Caco-2 (cell line): ENCODE results near the gene DLX6. TPM values are rescaled to one million over a fixed set of nuclear protein-coding genes. Genes with fewer than 3 reads are reported as not detected.

Experiments used
- BruUV-seq: library from RNA; stranded (reverse); fragments of 400-500 nt; replicated peaks from 2 replicates; lab custom pipeline; 2021; lab: Mats Ljungman, UMichigan
- CTCF ChIA-PET: fragments of 300-600 bp; sonication (Branson Sonifier 250); formaldehyde crosslinking; loops from one replicate; lab custom pipeline; 2022; ENCODE audit warnings: antibody characterized with exemption; lab: Charles Lee
- POLR2A ChIA-PET: fragments of 300-600 bp; sonication (Branson Sonifier 250); formaldehyde crosslinking; loops from one replicate; lab custom pipeline; 2022; ENCODE audit warnings: antibody characterized with exemption; lab: Charles Lee
- DNase-seq, 2 experiments: peaks; one replicate each; pipeline versions ENCODE4 v3.0.0 to v3.0.0-alpha.2; 2020 to 2022
- H3K27me3 ChIP-seq: replicated peaks from 2 replicates; pipeline ENCODE4 v1.6.0; 2011; ENCODE audit warnings: low read length; ENCODE audit not compliant: control insufficient read depth, insufficient read depth
- H3K36me3 ChIP-seq: 2 replicates; pipeline ENCODE4 v1.5.1; 2011; ENCODE audit warnings: low read length; ENCODE audit not compliant: control insufficient read depth, insufficient read depth
- H3K4me1 ChIP-seq: fragments of 250-450 bp; sonication (Bioruptor Pico); 2 replicates; pipeline ENCODE4 v1.5.1; 2020; ENCODE audit warnings: mild to moderate bottlenecking
- H3K4me3 ChIP-seq: 2 replicates; pipeline ENCODE4 v1.5.1; 2011; ENCODE audit warnings: low read depth, mild to moderate bottlenecking, control low read depth, low read length
- H3K9me3 ChIP-seq: fragments of 250-450 bp; sonication (Bioruptor Pico); 2 replicates; pipeline ENCODE4 v1.5.1; 2020; ENCODE audit warnings: mild to moderate bottlenecking, moderate library complexity
- H3K27ac Mint-ChIP-seq: one replicate; pipeline ENCODE4 v1.8.0; 2022; ENCODE audit warnings: mixed read lengths; ENCODE audit not compliant: unreplicated experiment
- H3K27me3 Mint-ChIP-seq: one replicate; pipeline ENCODE4 v1.8.0; 2022; ENCODE audit warnings: mixed read lengths; ENCODE audit not compliant: insufficient read depth, unreplicated experiment
- H3K36me3 Mint-ChIP-seq: one replicate; pipeline ENCODE4 v1.8.0; 2022; ENCODE audit warnings: mild to moderate bottlenecking, mixed read lengths; ENCODE audit not compliant: insufficient read depth, unreplicated experiment
- H3K4me1 Mint-ChIP-seq: one replicate; pipeline ENCODE4 v1.8.0; 2022; ENCODE audit warnings: low read depth, mixed read lengths; ENCODE audit not compliant: unreplicated experiment
- H3K4me3 Mint-ChIP-seq: one replicate; pipeline ENCODE4 v1.8.0; 2022; ENCODE audit warnings: mild to moderate bottlenecking, moderate library complexity, mixed read lengths; ENCODE audit not compliant: unreplicated experiment
- H3K9me3 Mint-ChIP-seq: one replicate; pipeline ENCODE4 v1.8.0; 2022; ENCODE audit warnings: mixed read lengths; ENCODE audit not compliant: unreplicated experiment
- CTCF ChIP-seq, 2 experiments: fragments of 200-600 bp in 1 of 2; IDR thresholded peaks; 1 replicate in 1 of 2; 2 replicates in 1 of 2; pipeline versions ENCODE4 v1.5.1 to v1.8.0; 2011 to 2022; ENCODE audit warnings: antibody characterized with exemption in 1 of 2, control low read depth in 1 of 2, inconsistent platforms in 1 of 2, low read depth in 1 of 2, low read length in 1 of 2, mild to moderate bottlenecking in 1 of 2, moderate library complexity in 1 of 2; ENCODE audit not compliant: insufficient read depth in 1 of 2, severe bottlenecking in 1 of 2, unreplicated experiment in 1 of 2
- intact Hi-C: fragments of 100-400 bp; cut with micrococcal nuclease; formaldehyde crosslinking; loops from one replicate; pipeline ENCODE4 v1.10.0; 2022; ENCODE audit not compliant: unreplicated experiment
- total RNA-seq: library from RNA; stranded (reverse); gene quantifications from 2 replicates; pipeline ENCODE4 v1.2.3, GENCODE V29; 2022

The DLX6 gene
- total RNA-seq, 1 experiment from 2014 or later = 3.5 TPM

DNA sequence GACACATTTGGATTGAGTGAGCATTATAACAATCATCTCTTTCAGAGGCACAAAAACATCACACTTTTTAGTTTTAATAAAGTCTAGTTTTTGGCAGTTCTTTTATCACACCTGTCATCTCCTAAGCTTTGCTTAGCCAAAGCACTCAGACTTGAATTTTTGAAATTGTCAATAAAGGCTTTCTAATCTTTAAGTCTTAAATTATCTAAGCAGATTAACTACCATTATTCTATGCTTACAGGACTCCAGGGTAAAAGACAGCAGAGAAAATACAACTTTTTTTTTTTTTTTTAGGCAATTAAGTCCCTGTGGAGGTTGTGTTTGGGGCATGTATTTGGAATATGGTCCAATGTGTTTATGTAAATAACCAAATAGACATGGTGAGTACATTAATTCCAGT, 17.6 kb upstream of the DLX6 start:
- Mint-ChIP-seq H3K27me3 (no peaks in the 10 kb centered on the region), H3K36me3 (no peaks in the 10 kb centered on the region), H3K4me3 (no peak overlapping the region), H3K9me3 (no peaks in the 10 kb centered on the region), H3K4me1 (no peaks in the 10 kb centered on the region), H3K27ac (no peak overlapping the region)
- no peak for TF ChIP-seq CTCF (IDR thresholded peaks at IDR 0.05; ENCODE audit: insufficient read depth in 1 of 2, low read depth in 1 of 2, low read length in 1 of 2, severe bottlenecking in 1 of 2, unreplicated experiment in 1 of 2)
- intact Hi-C loops = no loop called here
- CTCF ChIA-PET = no interaction called here
- POLR2A ChIA-PET = no interaction called here
- Histone ChIP-seq H3K9me3 (no peaks in the 10 kb centered on the region), H3K27me3 (no peaks in the 10 kb centered on the region), H3K4me1 (no peaks in the 10 kb centered on the region), H3K4me3 (no peak overlapping the region), H3K36me3 (no peaks in the 10 kb centered on the region)
- no peak for DNase-seq
- no TSS peak for BruUV-seq

- H3K36me3 ChIP-seq = no peaks in the 10 kb centered on the region
- Mint-ChIP-seq H3K36me3 (no peaks in the 10 kb centered on the region), H3K9me3 (no peaks in the 10 kb centered on the region), H3K27me3 (no peaks in the 10 kb centered on the region), H3K4me3 (no peak overlapping the region), H3K4me1 (no peaks in the 10 kb centered on the region), H3K27ac (no peak overlapping the region)
- no peaks in the 10 kb centered on the region for H3K27me3 ChIP-seq
- H3K9me3 ChIP-seq = no peaks in the 10 kb centered on the region
- TF ChIP-seq CTCF (IDR thresholded peaks at IDR 0.05; ENCODE audit: insufficient read depth in 1 of 2, low read depth in 1 of 2, low read length in 1 of 2, severe bottlenecking in 1 of 2, unreplicated experiment in 1 of 2) = no peak
- no peak overlapping the region for H3K4me3 ChIP-seq
- intact Hi-C loops = no loop called here
- no TSS peak for BruUV-seq
- CTCF ChIA-PET = interaction anchor here (1.2 kb wide), 1 partner anchor 27 kb away, joined by 3 read pairs; no protein-coding TSS in a partner anchor
- POLR2A ChIA-PET = no interaction called here
- no peak for DNase-seq
- no peaks in the 10 kb centered on the region for H3K4me1 ChIP-seq
These were observed 16.0 kb upstream of the DLX6 start for GRCh38 chr7:96989241-96989858.

GRCh38 chr7:96989859-96990317, 15.5 kb upstream of the DLX6 start:
- no TSS peak for BruUV-seq
- TF ChIP-seq CTCF (IDR thresholded peaks at IDR 0.05; ENCODE audit: insufficient read depth in 1 of 2, low read depth in 1 of 2, low read length in 1 of 2, severe bottlenecking in 1 of 2, unreplicated experiment in 1 of 2) = no peak
- intact Hi-C loops = no loop called here
- Mint-ChIP-seq H3K27ac (no peak overlapping the region), H3K4me1 (no peaks in the 10 kb centered on the region), H3K36me3 (no peaks in the 10 kb centered on the region), H3K4me3 (no peak overlapping the region), H3K27me3 (no peaks in the 10 kb centered on the region), H3K9me3 (no peaks in the 10 kb centered on the region)
- Histone ChIP-seq H3K36me3 (no peaks in the 10 kb centered on the region), H3K4me3 (no peak overlapping the region), H3K9me3 (no peaks in the 10 kb centered on the region), H3K4me1 (no peaks in the 10 kb centered on the region), H3K27me3 (no peaks in the 10 kb centered on the region)
- ChIA-PET POLR2A (no interaction called here), CTCF (no interaction called here)
- no peak for DNase-seq
